ENCODE measurements around the gene SLC45A3. TPM values are rescaled to one million over a fixed set of nuclear protein-coding genes. Genes with fewer than 3 reads are reported as not detected.

SLC45A3 gene
- total and polyA plus RNA-seq, 2 of the 4 experiments (the other 2 are of a cell fraction) = 1.4 to 2.5 TPM

GRCh38 chr1:205690122-205690756 lies 9.9 kb upstream of the SLC45A3 start:
- Histone ChIP-seq H3K27me3 (ENCODE audit: control insufficient read depth, insufficient read depth, low read length) (peaks cover 23% of the 10 kb centered on the region), H3K9me1 (ENCODE audit: insufficient read depth, low read length) (no peaks in the 10 kb centered on the region), H3K4me1 (ENCODE audit: control insufficient read depth, insufficient read depth, low read length) (no peaks in the 10 kb centered on the region), H3K27ac (ENCODE audit: insufficient read depth, low read length) (no peak overlapping the region), H2AK9ac (replicated peaks; ENCODE audit: low read depth, low read length, poor library complexity) (no peak overlapping the region), H2BK120ac (ENCODE audit: low read depth, low read length) (no peak overlapping the region), H3K18ac (ENCODE audit: low read depth, low read length) (no peak overlapping the region), H3K14ac (replicated peaks; ENCODE audit: low read depth, low read length) (no peak overlapping the region), H3K56ac (ENCODE audit: extremely low read depth, insufficient read depth, low read length) (no peak overlapping the region), H4K20me1 (ENCODE audit: insufficient read depth, low read length) (no peaks in the 10 kb centered on the region), H2AK5ac (ENCODE audit: low read depth, low read length) (no peak overlapping the region), H3K9ac (ENCODE audit: low read depth, low read length) (no peak overlapping the region), H4K91ac (ENCODE audit: insufficient read depth, low read depth, low read length) (no peak overlapping the region), H4K5ac (ENCODE audit: low read depth, low read length) (no peak overlapping the region), H4K8ac (ENCODE audit: low read depth in 2 of 2, low read length in 2 of 2) (no peak overlapping the region), H2BK20ac (ENCODE audit: low read depth, low read length) (no peak overlapping the region), H3K4ac (ENCODE audit: low read depth, low read length) (no peak overlapping the region), H2AFZ (replicated peaks; ENCODE audit: low read length, poor library complexity) (no peak overlapping the region), H3K4me3 (ENCODE audit: insufficient read depth, low read depth, low read length) (no peak overlapping the region), H3K36me3 (ENCODE audit: control insufficient read depth, insufficient read depth, low read length) (no peaks in the 10 kb centered on the region), H3K23ac (ENCODE audit: low read depth, low read length) (no peak overlapping the region), H2BK15ac (ENCODE audit: low read depth, low read length) (no peak overlapping the region), H3K9me3 (ENCODE audit: control insufficient read depth, insufficient read depth, low read length) (no peaks in the 10 kb centered on the region), H3K79me1 (ENCODE audit: low read depth in 1 of 2, low read length in 2 of 2) (no peaks in the 10 kb centered on the region), H3K4me2 (ENCODE audit: low read depth, low read length) (no peak overlapping the region), H2BK5ac (ENCODE audit: low read depth, low read length, poor library complexity, severe bottlenecking) (no peak overlapping the region)
- no CpG with 5 or more reads among the region's 8 CpGs for WGBS, 2 experiments (ENCODE audit: extremely low coverage in 2 of 2, insufficient read length in 1 of 2)
- intact Hi-C loops (cut with micrococcal nuclease) (no loop called here), dilution Hi-C loops (cut with HindIII; ENCODE audit: low sequenced_read_pairs, unreplicated experiment) (no loop called here), in situ Hi-C loops (cut with MboI; ENCODE audit: low sequenced_read_pairs) (no loop called here)
- no TSS peak for BruUV-seq (replicated peaks)
- no peak for DNase-seq
- ChIA-PET CTCF (no interaction called here), POLR2A (ENCODE audit: unreplicated experiment) (no interaction called here)
- TF ChIP-seq CHD1 (IDR thresholded peaks at IDR 0.05; ENCODE audit: low read depth, low read length) (no peak), MAZ (IDR thresholded peaks at IDR 0.05; ENCODE audit: borderline replicate concordance, low read depth, low read length) (no peak)
- no peak for ATAC-seq (ENCODE audit: low read depth)

All from IMR-90 (cell line).